Measurements from ENCODE around the gene ANGPTL8.

DNA sequence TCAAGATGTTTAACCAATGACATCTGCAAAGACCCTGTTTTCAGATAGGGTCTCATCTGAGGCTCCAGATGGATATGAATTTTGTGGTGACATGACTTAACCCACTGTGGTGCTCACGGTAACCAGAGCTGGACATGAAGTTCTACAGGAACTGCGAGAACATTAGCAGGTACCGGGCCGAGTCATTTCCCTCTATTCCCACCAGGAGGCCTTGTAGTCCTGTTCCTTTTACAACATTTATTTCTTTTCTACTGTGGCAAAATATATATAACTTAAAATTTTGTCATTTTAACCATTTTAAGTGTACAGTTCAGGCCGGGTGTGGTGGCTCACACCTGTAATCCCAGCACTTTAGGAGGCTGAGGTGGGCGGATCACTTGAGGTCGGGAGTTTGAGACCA is 48.9 kb downstream of the ANGPTL8 start:
- TF ChIP-seq CTCF (conservative IDR thresholded peaks at IDR 0.05; ENCODE audit: low read depth in 2 of 2) (peak; percentile 38 to 52), CREB1 (CRISPR knock-in tag; IDR thresholded peaks at IDR 0.05; ENCODE audit: low read depth) (no peak), EZH2 (IDR thresholded peaks at IDR 0.05; ENCODE audit: low read depth, unreplicated experiment) (no peak), EZH2phosphoT487 (IDR thresholded peaks at IDR 0.05; ENCODE audit: unreplicated experiment) (no peak), REST (IDR thresholded peaks at IDR 0.05; ENCODE audit: unreplicated experiment) (no peak), ETS1 (IDR thresholded peaks at IDR 0.05) (no peak)
